Measurements from ENCODE around the gene SMPD3.
A peak's percentile ranks its signal among the peaks of the same experiment; 100 is the strongest.

Gene SMPD3

GRCh38 chr16:68355447-68356248 lies 92.7 kb downstream of the SMPD3 start:
- no peak for DNase-seq (ENCODE audit: low read depth)

DNA sequence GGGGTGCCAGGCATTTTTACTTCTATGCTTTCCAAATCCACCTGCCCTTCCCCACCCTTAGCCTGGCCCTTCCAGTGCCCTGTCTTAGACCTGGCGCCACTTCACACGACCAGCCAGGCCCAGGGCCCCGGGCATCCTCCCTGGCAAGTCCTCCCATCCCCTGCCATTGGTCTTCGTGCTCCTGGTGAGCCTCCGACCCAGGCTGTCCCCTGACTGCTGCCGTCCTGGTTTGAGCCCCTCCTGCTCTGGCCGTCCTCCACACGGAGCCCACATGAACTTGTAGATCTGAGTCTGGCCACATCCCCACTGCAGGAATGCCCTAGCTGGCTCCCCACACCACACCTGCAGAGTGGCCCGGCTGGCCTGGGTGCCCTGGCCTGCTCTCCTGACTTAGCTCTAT lies 93.5 kb downstream of the SMPD3 start:
- no peak for DNase-seq (ENCODE audit: low read depth)

DNA sequence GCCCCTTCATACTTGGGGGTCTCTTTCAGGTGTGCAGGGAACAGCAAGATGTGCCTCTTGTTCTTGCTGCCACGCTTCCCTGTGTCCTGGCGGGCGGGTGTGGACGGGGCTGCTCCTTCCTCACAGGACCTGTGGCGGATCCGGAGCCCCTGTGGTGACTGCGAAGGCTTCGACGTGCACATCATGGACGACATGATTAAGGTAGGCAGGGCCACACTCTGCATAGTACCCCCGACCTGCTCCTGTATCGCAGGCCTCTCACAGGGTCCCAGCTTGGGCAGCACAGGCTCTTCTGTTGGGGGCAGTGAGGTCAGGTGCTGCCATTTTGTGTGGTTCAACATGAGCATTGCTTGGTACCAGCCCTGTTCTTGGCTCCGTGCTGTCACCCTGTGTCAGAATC lies 94.9 kb downstream of the SMPD3 start:
- DNase-seq (ENCODE audit: low read depth), result no peak

DNA sequence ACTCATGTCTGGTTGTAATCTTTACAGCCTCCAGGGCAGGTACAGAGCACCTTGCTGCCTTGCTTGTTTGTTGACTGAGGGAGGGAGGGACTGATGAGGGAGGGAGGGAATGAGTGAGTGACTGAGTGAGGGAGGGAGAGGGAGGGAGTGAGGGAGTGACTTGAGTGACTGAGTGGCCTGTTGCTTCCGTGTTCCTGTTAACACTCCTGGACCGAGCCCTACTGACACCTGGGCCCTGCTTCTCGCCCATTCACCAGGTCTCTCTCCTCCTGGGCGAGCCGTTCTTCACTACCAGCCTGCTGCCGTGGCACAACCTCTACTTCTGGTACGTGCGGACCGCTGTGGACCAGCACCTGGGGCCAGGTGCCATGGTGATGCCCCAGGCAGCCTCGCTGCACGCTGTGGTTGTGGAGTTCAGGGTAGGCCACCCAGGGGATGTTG lies 96.3 kb downstream of the SMPD3 start:
- DNase-seq (ENCODE audit: low read depth), result no peak

- DNase-seq (ENCODE audit: low read depth), result no peak
These were observed 96.8 kb downstream of the SMPD3 start for GRCh38 chr16:68351463-68351862.

DNA sequence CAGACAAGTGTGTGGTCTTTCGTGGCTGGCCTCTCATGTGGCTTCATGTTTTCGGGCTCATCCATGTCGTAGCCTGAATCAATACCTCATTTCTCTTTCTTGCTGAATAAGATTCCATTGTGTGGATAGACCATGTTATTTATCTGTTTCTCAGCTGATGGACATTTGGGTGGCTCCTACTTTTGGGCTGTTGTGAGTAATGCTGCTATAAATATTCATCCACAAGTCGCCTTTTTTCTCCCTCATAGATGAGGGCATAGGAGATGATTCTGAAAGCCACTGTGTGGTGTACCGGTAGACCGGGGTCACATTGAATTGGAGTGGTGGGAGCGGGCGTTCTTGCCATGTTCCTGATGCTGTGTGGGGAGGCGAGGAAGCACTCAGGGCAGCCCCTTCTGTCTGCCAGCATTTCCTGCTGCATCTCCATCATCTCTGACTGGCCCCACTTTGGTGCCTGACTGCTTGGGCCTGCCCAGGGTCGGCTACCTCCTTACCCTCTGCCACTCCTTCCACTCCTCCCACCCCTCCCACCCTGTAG lies 97.4 kb downstream of the SMPD3 start:
- no peak for DNase-seq (ENCODE audit: low read depth)

DNA sequence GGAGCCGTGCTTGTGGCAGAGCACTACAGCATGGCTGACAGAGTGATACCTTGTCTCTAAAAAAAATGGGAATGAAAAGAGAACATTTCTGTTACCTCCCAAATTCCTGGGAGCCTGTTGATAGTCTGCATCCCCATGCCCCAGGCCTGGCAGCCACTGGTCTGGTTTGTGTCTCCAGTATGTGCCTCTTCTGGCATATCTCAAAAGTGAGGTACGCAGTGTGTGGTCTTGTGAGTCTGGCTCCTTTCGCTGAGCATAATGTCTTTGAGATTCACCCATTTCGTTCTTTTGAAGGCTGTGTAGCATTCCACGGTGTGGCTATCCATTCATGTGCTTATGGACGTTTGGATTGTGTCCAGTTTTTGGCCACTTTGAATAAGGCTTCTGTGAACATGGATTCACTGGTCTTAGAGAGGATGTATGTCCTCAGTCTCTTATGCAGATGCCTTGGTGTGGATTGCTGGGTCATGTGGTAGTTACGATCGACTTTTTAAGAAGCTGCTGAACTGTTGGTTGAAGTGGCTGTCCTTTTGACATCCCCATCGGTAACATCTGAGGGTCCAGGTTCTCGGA lies 98.4 kb downstream of the SMPD3 start:
- no peak for DNase-seq (ENCODE audit: low read depth)

DNA sequence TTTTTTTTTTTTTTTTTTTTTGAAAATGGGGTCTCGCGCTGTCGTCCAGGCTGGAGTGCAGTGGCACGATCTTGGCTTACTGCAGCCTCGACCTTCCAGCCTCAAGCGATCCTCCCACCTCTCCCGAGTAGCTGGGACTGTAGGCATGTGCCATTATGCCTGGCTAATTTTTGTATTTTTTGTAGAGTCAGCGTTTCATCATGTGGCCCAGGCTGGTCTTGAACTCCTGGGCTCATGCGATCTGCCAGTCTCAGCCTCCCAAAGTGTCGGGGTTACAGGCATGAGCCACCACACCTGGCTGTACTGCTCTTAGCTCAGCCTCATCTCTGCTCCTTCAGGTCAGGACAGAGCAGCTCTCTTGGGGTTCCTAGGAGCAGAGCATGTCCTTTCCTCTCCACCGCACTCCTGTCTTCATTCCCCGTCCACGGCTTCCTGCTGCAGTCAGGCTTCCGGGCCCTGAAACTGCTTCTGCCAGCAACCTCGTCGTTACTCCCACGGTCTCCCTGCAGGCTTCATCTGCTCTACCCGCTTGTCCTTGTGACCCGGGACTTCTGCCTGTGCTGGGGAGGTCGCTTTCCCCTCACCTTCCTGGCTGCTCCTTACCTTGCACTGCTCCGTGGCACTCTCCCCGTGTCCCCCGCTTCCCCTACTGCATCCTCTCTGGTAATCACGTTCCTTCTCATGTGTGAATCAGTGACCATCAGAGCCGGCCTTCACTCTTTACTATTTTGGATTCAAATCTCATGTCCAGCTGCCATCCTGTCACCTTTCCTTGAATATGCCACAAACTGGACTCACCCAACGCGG lies 99.5 kb downstream of the SMPD3 start:
- DNase-seq (ENCODE audit: low read depth), result no peak

DNA sequence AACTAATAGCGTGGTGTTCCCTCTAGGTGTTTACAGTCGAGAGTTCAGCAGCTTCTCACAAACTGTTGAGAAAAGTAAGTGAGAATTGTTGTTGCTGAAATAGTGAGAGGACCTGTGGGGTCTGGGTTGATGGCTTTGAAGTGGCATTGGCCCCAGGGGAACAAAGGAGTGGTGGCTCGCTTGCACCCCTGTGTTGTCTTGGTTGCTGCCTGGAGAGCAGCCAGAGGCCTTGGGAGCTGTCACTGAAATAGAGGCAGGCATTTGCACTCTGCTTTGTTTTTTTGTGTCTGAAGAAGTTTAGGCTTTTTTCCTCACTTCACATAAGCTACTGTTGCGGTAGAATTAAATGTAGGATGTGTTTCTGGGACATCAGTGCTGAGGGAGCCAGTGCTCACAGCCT lies 100.7 kb downstream of the SMPD3 start:
- no peak for DNase-seq (ENCODE audit: low read depth)

DNA sequence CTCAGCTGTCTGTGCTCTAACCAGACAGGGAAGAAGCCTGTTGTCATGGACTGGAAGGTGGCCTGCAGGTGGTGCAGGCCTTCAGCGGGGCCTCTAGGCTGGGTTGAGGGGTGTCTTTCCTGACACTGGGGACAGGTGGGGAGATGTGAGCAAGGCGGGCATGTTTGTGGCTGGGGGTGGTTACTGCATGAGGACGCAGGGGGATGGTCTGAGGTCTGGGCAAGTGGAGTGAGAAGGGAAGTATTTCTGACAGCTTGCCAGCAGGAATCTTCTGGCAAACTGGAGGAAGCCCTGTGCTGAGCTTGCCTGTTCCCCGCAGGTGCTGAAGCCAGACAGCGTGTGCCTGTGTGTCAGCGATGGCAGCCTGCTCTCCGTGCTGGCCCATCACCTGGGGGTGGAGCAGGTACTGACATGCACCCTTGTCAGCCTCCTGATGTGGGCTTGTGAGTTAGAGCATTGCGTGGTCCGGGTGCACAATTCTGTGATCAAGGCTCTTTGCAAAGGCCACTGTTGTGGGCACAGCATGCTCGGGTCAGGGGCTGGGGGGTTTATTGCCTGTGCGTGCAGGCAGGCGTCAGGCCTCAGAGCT lies 101.3 kb downstream of the SMPD3 start:
- no peak for DNase-seq (ENCODE audit: low read depth)

DNA sequence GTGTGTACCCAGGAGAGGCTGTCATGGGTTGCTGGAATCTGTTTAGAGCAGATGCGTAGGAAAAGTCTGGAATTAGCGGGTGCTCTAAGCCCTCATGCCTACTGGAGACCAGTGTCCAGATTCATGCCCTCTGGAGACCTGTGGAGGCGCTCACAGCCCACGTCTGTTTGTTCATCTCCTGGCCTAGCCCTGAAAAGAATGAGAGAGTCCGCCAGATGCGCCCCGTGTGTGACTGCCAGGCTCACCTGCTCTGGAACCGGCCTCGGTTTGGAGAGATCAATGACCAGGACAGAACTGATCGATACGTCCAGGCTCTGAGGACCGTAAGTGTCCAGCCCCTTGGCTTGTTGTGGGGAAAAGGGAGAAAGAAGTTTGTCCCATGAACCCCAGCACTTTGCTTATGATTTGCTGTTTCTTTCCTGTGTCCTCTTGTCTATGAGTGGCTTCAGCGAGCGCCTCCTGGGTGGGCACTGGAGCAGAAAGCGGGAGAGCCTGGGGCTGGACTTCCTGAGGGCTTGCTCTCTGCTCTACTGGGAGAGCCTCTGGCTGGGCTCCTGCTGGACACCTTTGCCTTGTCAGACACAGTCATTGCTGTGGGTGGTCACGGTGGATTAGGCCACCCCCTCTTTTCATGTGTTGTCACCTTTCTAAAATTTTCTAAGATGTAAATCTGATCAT lies 102.2 kb downstream of the SMPD3 start:
- DNase-seq (ENCODE audit: low read depth), result no peak

- no peak for DNase-seq (ENCODE audit: low read depth)
These were observed 102.9 kb downstream of the SMPD3 start for GRCh38 chr16:68345351-68345810.

DNA sequence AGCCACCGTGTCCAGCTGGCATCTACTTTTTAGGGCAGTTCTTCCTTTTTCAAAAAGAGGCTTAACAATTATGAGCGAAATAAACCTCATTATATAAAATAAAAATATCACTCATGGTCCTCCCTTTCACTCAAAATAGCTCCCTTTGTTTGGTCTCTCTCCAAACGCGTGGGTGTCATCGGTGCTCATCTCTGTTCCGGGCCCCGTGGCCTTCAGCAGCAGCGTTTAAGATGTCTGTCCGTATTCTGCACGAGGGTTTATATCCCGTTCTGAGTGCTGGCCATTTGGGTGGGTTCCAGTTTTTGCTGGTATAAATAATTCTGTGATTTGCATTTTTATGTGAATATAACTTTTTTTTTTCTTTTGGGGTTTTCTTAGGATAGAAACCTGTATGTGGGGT lies 104.1 kb downstream of the SMPD3 start:
- DNase-seq (ENCODE audit: low read depth), result no peak

GRCh38 chr16:68343137-68343536 lies 105.2 kb downstream of the SMPD3 start:
- DNase-seq (ENCODE audit: low read depth), result no peak

GRCh38 chr16:68342620-68343019 lies 105.7 kb downstream of the SMPD3 start:
- no peak for DNase-seq (ENCODE audit: low read depth)

GRCh38 chr16:68339214-68339613 lies 109.1 kb downstream of the SMPD3 start:
- DNase-seq (ENCODE audit: low read depth), result no peak

DNA sequence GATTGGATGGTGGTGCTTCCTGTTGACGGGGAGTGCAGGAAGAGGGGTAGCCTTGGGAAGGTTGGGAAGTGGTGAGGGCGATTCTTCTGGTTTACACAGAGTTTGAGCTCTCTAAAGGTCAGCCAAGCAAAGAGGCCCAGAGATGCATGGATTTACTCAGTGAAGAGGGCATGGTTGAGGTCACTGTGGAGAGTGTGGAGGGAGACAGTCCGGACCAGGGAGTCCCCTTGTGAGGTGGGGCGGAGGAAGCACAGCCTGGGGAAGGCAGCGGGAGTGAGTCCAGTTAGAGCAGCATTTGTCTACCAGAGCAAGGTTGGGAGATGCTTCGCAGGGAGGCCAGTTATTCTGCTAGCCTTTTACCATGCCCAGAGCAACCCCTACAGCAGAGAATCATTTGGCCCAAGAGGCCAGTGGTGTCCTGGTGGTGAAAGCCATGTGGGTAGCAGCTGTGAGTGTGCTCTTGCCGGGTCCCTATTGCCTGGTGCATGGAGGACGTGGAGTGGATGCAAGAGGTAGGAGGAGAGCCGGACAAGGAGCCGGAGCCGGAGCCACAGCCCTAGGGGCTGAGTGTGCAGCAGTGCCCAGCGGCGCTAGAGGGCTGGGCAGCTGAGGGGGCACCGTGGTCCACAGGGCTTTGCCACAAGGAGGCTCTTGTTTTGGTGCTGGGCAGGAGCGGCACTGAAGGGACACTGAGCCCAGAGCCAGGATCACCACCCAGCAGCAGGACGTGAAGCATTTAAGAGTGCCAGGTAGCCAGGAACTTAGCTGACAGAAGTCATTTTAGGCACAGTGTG lies 109.8 kb downstream of the SMPD3 start:
- no peak for DNase-seq (ENCODE audit: low read depth)

- DNase-seq (ENCODE audit: low read depth), result peak; percentile 32
These were observed 113.1 kb downstream of the SMPD3 start for GRCh38 chr16:68335175-68335574.

DNA sequence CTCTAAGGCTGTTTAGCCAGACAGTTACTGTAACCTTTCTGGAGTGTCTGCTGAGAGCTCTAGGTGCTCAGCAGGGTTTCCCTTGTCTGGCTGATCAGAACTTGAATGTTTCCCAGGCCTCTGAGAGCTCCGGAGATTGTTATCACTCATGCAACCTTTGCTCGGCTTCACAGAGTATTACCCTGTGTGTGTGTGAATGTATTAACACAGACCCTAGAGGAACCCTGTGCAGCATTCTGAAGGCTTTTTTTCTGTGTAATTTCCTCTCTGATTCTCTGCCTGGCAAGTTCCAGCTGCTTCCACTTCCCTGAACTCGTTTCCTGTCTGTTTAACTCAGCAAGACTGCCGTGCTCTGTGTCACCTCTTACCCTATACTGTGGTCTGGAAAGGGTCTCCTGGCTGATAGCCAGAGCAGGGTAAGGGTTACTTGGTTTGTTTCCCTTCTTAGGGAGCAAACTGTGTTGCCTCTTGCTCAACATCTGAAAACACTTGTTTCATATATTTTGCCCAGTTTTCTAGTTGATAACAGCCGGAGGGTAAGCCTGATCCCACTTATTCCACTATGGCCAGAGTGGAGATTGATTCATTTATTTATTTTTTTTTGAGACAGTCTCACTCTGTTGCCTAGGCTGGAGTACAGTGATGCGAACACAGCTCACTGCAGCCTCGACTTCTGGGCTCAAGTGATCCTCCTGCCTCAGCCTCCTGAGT lies 115.7 kb downstream of the SMPD3 start:
- peak; percentile 4 for DNase-seq (ENCODE audit: low read depth)

DNA sequence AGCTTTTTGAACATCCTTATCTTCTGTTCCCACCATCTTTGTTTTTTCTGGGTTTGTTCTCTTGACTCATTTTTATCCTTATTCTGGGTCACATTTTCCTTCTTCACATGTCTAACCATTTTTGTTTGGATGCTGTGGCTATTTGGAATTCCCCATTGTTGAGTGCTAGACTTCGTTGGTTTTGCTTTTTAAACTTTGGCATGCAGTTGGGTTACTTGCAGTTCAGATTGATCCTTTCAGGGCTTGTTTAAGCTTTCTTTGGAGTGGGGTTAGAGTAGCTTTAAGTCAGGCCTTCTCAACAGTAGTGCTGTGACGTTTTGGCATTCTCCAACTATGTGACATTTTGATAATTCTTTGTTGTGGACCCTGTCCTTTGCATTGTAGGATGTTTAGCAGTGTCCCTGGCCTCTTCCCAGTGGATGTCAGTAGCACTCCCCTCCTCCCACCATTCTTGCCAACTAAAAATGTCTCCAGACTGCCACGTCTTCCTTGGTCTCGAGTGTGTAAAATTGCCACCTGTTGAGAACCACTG lies 116.4 kb downstream of the SMPD3 start:
- DNase-seq (ENCODE audit: low read depth), result peak; percentile 64
